ENCODE measurements around the gene PRKCE.

PRKCE gene

DNA sequence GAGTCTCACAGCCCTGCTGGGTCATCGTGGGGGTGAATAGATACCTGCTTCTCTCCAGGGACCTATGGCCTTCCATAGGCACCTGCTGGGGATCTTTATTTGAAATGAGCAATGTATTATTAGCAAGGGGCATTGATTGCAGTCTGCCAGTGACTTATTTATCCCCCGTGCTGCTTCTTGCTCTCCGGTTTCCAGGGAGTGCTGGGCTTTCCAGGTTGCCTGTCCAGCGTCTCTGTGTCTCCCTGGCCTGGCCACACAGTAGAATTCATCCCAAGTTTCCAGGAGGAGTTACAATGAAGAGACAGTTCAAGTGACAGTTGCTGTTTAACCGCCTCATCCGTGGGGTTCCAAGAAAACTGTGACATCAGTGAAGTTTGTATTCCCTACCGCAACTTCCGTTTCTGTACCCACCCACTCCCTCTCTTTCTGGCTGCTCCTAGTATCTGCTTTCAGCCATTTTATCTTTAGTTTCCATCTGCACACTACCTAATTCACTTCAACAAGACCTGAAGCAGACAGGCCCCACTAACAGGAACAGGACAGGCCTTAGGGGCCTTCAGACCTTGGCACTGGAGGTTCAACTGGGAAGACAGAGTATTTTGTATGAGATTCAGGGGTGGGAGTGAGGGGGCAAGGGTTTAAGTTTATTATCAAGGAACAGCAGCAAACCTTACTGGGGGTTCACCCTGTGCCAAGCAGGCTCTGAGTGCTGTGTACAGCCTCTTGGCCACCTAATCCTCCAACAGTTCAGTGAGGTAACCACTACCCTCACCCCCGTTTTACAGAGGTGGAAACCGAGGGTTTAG lies 134.8 kb downstream of the PRKCE start:
- DNase-seq = no peak

DNA sequence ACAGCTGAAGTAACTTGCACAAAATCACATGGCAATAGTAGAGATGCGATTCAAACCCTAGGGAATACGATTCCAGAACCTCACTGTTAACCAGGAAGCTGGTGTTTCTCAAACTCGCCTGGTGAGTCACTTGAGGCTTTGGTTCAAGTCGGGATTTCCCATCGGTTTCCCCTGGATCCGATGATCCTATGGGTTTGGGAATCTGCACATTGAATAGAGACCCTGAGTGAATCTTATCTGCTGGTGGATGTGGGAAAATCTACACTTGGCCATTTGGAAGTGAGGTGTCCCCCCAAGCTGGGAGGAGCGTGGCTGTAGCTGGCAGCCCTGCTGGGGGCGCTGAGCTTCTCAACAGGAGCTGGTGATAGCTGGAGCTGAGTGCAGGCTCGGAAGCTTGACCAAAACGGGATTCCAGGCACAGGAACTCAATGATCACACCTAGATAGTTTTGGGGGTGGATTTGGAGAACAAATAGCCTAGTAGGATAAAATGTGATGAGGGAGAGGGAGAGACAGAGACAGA lies 135.4 kb downstream of the PRKCE start:
- no peak for DNase-seq

DNA sequence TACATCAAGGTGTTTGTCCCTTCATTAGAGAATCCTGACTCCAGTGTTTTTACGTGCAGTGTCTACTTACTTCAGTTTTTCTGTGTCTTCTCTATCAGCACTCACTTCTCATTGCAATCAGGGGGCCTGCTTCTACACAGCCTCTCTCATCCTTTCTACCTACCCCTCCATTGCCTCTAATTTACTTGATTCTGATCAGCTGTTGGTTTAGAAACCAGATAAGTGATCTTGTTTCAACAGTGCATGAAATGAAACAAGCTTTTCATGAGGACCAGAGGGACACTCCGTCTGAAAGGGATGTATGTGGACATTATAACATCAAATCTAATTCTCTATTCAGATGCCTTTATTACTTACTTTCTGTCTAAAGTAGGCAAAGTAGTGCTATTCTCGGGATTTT lies 136.9 kb downstream of the PRKCE start:
- DNase-seq = no peak

DNA sequence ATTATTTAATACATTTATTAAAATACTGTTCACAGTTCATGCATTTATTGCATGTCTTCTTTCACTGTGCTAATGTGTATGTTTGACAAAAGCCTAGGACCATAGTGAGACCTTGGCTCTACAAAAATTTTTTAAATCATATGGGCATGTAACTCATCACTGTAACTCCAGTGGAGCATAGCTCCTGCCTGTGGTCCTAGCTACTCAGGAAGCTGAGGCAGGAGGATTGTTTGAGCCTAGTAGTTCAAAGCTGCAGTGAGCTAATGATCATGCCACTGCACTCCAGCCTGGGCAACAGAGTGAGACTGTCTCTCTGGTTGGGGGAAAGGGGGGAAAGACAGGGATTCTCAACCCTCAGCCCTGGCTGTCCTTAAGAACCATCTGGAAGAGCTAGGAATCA lies 137.8 kb downstream of the PRKCE start:
- DNase-seq = no peak

DNA sequence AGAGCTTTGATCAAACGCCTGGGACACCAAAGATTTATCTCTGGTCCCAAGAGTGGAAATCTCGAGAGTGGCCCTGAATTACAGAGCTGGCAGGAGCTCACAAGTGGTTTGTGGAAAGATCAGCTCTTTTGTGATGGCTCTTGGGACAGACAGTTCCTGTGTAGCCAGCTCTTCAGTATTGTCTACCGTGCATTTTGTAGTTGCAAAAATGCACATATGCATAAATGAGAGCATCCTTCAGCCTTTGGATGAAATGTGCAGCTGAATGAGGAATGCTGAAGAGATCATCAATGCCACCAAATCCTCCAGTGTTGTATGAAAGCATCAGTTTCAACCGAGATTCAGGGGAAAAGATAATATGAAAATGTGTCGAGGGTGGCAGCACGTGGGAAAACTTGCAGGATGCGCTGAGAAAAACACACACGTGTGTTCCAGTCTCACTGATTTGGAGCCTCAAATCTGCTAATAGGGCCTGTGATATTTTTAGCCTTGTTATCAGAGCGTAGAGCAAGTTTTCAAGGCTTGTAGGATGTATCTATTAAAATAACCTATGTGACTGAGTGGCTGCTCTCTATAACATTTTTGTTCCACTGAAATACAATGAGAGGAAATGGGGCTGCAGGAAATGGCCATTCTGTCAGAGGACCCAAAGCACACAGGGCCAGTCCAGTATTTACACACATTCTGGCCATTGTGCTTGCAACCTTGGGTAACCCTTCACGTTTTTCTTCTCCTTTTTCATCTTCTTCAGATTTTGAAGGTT lies 138.7 kb downstream of the PRKCE start:
- DNase-seq = no peak

DNA sequence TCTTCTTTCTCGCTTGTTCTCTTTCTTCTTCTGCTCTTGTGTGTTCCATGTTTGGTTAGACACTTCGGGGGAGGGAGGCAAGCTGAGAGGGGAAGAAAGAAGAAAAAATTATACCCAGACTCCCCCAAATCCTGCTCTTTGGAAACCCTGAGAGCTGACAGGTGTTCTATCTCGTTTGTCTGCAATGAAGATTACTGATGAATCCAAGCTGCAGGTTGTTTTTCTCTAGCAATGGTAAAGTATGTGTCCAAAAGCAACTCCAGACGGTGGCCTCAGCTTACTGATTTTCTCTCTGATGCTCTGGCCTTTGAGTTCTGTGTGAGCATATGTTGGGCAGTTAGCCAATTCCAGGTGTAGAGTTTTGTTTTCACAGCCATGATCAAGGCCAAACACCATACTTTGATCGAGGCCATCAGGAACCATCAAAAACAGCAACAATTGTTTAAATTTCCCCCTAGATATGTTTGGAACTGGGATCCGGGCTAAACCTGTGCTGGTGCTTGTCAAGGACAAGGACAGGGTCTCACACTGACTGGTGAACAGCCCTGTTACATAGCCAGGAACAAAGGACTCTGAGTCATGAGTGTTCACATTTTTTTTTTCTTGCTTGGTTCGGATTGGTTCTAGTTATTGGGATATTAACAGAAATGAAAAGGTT lies 142.0 kb downstream of the PRKCE start:
- no peak for DNase-seq

DNA sequence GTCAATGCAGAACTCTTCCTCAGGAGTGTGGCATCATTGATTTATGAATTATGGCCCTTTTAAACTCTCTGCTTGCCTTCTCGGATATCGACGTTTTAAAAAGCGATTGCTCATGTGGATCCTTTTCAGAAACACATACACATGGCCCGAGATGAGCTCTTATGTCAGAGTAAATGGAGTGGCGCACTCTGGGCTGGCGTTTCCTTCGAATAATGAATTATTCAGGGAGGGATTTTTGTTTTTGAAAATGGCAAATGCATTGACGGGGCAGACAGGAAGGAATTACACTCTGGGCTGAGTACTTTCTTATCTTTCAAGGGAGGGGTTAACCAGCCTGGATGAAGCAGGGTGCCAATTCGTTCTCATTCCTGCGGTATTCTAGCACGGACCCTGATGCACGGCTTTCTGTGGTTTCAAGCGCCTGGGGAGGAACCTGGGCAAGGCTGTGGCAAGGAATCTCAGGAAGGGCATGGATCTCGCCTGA lies 142.7 kb downstream of the PRKCE start:
- no peak for DNase-seq

DNA sequence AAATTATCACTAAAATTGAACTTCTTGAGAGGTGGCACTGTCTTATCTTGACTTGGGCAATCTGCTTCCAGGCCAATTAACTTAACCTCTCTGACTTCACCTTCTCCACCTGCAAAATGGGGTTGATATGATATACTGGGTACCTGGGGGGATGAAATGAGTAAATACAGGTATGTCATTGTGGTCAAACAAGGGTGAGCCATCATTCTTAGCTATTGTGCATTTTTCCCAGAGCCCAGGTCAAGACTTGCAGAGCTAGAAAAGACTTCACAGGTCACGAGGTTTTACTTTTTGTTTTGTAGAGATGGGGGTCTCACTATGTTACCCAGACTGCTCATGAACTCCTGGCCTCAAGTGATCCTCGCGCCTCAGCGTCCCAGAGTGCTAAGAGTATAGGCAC lies 145.0 kb downstream of the PRKCE start:
- DNase-seq = no peak

DNA sequence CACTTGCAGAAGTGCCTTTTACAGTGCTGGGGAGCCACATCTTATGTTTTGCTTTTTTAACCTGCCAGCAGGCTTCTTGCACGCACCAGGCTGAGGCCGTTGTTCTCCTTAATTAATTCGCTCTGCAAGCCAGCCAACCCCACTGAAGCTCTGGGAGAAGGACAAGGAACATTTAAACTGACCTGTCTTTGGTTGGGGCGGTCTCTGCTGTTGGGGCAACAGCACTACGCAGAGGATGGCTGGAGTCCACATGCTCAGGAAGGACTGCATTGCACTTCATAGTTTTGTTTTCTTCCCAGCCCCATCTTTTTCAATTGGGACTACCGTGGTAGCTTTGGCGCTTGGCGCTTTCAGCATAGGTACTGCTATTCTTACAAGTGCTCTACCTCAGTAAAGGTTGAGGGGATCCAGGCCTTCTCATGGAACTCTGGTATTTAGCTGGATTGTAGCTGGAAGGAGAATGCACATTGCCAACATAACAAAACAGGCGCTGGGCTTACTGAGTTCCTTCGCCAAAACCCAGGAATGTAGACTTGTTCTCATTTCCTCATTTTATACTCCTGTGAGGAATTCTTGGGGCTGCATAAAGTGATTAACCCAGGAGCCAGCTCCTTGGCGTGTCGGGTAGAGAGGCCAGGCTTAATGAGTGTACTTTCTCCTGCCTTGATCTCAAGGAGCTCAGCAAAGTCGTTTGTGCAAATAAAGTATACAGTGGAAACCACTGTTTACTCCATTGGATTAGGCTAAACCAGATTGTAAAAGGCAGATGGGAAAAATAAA lies 146.2 kb downstream of the PRKCE start:
- no peak for DNase-seq

DNA sequence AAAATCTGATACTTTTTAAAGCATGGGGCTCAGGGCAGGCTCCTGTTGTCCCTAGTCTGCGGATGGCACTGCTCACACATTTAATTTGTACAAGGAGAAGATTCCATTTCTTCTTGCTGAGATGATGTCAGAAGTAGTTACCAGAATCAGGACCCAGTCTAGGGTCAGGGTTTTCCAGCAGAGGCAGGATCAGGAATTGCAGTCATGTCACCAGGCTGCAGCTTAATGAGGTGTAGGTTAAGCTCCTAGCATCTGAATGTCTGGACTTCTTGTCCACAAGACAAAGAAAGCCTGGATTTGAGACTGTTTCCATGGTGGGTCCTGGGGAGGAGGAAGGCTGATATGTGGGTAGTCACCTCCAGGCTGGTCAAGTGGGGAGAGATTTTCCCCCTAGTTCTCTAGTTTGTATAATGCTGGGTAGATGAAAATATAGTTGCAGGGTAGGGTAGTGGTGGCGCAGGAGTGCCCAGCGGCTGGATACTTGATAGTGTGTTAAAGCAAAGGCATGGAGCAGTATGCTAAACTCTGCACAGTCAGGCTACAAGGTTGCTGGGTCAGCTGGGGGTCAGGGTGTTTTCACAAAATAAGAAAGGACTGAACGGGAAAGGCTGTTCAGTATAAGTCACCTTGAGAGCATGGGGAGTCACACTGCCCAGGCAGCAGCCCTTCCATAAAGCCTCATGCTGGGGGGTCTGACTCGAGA lies 148.4 kb downstream of the PRKCE start:
- no peak for DNase-seq

DNA sequence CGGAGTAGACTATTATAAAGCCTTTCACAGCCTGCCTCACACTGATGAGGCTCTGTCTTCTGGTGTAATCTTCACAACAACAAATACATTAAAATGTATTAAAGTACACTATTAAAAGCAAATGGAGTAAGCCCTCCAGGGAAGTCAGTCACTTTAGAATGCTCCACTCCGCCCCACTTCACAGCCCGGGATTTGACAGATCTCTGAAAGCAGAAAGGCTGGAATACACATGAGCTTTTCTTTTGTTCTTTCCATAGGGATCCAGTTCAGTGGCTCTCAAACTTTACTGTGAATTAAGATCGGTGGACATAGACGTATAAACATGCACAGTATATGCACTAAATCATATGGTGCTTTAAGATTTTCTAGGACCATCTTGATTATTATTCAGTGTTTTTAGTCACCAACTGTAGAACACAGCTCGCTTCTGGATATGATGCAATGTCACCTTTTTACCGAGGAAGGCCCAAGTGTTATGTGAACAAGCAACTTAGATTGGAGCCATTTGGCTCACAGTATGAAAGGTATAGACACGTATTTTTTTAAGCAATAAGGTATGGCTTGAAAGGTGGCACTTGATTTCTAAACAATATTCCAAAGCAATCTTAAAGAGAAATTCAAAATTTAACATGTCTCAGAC lies 151.1 kb downstream of the PRKCE start:
- DNase-seq = no peak

DNA sequence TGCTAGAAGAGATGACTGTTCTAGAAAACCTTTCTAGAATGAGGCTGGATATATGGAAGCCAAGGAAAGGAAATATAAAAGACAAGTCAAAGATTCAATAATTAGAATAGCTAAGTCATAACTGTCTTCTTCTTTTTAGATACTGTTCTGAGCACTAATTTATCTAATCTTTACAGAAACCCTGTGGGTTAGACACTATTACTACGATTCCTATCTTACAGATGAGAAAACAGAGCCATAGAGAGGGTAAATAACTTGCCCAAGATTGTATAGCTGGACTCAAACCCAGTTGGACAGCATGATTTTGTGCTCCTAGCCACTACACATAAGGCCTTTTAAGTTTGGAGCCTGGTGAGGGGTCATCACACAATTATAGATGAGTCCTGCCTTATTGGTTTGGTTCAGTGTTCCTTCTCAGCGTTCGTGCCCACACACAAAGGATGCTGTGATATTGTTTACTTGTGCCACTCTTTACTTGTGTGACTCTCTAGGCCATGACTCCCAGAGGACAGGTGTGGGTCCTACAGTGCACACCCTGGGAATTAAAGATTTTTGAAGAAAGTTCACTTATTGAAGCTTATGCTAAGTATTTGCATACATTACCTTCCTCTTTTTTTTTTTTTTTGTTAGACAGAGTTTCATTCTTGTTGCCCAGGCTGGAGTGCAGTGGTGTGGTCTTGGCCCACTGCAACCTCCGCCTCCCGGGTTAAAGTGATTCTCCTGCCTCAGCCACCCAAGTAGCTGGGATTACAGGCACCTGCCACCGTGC lies 153.7 kb downstream of the PRKCE start:
- DNase-seq = no peak

DNA sequence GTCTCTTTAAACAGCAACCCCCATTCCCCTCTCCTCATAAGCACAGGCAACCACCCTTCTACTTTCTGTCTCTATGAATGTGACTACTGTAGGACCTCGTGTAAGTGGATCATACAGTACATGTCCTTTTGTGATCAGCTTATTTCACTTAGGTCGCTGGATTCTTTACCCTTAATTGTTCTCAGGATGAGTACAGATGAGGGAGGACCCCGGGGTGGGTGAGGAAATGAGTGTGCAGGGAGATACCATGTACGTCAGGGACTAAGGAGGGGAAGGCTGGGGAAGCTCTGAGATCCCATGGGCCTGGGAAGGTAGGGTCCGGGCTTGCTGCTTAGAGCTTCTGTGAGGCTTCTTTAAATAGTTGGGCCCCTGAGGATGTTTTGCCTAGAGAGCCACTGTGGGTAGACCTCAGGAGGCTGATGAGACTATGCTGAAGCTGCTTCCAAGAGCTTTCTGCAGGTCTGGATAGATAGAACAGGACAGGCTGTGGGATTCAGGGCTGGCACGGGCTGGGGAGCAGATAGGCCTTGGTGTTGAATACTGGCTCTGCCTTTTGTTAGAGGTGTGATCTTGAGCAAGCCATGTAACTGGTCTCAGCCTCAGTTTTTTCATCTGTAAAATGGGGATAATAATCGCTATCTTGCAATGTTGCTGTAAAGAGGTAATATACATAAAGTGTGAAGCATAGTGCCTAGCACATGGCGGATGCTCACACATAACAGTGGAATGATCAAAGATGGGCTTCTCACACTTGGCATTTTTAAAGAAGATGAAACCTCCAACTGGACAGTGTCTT lies 155.3 kb downstream of the PRKCE start:
- no peak for DNase-seq

DNA sequence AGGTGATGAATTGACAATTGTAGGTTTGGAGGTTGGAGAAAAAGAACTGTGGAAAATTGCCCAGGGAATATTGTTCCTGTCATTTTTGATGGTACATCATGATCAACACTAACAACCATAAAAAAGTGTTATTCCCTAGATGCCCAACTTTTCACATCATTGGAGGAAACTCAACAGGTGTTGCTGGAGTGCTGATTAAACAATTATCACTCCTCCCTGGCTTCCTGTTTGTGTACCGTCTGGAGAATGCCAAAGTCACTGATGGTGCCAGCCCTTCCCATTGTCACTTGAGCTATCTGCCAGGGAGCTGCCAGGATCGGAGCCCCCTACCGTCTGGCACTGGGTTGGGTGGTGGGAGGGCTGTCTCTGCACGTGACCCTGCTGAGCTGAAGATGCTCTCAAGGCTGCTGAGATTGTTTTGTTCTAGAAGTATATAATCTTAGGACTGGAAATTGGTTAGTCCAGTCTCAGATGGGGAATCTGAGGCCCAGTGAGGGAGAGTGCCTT lies 156.9 kb downstream of the PRKCE start:
- no peak for DNase-seq

DNA sequence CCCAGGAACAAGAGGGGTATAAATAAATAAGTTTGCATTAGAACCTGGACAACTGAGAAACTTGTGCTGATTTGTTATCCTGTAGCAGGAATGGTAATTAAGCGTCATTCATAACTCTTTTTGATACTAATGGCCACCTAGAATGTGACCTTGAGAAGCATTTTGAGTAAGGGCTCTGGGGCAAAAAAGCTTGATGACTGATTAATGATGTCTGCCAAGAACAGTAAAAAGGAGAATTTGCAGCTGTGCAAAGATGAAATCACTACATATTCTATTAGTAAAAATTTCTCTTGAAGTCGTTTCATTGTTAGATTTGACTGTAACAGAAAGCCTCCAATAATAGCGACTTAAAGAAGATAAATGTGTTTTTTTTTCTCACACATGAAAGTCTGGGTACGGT lies 157.7 kb downstream of the PRKCE start:
- no peak for DNase-seq

DNA sequence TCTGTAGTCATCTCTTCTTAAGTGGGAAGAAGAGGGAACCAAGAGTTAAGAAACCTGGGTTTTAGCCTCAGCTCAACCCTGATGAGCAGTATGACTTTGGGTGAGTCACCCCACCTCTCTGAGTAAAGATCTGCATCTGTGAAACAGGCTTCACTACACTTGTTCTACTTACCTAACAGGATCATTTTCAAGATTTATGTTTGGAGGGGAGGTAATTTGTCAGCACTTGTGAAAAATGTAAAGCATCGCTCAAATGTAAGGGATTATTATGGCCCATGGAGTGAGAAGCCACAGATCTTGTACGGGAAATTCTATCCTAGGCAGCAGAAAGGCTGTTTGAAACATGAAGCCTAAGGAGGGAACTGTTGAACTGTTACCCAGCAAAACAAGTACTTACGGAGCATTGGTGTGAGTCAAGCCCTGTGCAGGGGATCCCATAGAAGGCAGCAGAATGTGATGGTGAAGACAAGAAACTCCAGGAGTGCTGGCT lies 160.6 kb downstream of the PRKCE start:
- no peak for DNase-seq

DNA sequence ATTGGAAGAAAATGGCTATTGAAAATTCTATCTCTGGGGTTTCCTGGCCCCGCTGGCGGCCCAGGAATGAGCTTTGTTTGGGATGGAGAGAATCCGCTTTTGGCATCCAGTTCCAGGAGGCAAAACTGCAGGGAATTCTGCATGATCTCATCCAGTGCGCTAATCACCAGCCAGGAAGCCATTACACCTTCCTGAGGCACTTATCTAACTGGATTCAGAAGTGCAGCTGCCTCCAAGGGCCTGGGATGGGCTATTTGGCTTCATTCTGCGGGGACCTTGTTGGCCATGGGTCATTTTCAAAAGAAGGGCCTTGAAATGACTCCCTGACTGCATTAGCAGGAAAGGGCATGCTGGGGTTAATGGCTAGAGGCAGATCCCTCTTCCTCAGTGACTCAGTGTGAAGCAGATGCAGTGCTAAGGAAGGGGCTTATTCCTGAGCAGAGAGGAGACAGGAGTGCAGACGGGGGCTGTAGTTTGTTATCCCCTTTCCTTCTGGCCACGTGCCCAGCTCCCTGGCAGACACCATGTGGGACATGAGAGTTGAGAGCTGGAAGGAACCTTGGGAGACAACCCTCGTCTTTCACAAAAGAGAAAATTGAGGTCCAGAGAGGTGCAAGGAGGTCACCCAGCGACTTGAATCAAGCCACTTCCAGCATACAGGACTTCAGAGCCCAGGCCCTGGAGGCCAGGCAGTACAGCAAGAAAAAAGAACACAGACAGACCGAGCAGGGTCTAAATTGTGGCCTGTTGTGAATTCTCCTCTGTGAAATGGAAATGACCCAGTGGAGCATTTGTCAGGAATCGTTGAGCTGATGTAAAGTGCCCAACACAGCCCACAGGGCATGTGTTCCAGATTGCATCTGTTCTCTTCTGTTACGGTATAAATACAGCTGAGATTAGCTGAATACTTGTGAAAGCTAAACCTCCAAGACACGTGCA lies 161.8 kb downstream of the PRKCE start:
- DNase-seq = no peak

DNA sequence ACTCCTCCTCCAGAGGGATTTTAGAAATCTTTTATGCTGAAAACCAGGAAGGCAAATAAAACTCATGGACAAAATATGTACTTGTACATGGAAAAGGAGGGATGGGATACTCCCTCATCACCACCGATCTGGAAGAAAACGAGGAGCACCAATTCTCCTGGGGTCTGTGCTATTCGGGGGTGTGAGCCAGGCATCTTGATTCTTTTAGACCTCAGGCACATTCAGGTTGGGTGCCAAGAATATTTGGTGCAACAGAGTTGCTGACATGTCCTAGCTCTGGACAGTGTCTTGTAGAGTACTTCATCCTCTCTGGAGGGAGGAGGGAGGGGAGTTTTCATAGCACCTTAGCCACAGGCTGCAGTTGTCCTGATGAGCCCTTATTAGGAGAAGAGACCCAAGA lies 163.0 kb downstream of the PRKCE start:
- no peak for DNase-seq
